Activated T-cell treated with anti-CD3 and anti-CD28 coated beads, Interleukin-2, amount 50 U/mL, for 48 hours (primary cell): Measurements from ENCODE around the gene ZBTB18.
A peak's percentile ranks its signal among the peaks of the same experiment; 100 is the strongest.
"Not testable (repeated sequence)": the region's sequence is repeated elsewhere in the genome, so short reads cannot be mapped to it uniquely, and the experiment has no call there.

Experiments
- DNase-seq, 2 experiments: peaks; one replicate each; pipeline ENCODE4 v3.0.0-alpha.2; 2020

The ZBTB18 gene

GRCh38 chr1:244050835-244051444 is at the start of gene ZBTB18:
TSS of gene ZBTB18 (plus strand) at chr1:244051283. CDS start at chr1:244051432, 149 bp downstream.
- DNase-seq: no peak

GRCh38 chr1:244002721-244003120 is 48.4 kb upstream of the ZBTB18 start:
- no peak for DNase-seq

- no peak for DNase-seq
Observed at GRCh38 chr1:244005455-244005854, 45.6 kb upstream of the ZBTB18 start.

- DNase-seq: no peak
Observed at GRCh38 chr1:244006381-244006901, 44.6 kb upstream of the ZBTB18 start.

- no peak for DNase-seq
Observed at GRCh38 chr1:244006961-244007360, 44.1 kb upstream of the ZBTB18 start.

GRCh38 chr1:244010191-244010590 is 40.9 kb upstream of the ZBTB18 start:
- DNase-seq: peak; percentile 51 to 67

- no peak for DNase-seq
Observed at GRCh38 chr1:244010703-244011123, 40.4 kb upstream of the ZBTB18 start.

- DNase-seq: no peak
Observed at GRCh38 chr1:244011271-244011670, 39.8 kb upstream of the ZBTB18 start.

- no peak for DNase-seq
Observed at GRCh38 chr1:244011786-244012185, 39.3 kb upstream of the ZBTB18 start.

- no peak for DNase-seq
Observed at GRCh38 chr1:244012202-244012601, 38.9 kb upstream of the ZBTB18 start.

GRCh38 chr1:244013100-244013499 is 38.0 kb upstream of the ZBTB18 start:
- DNase-seq: no peak

GRCh38 chr1:244014862-244015261 is 36.2 kb upstream of the ZBTB18 start:
- not testable (repeated sequence) for DNase-seq

GRCh38 chr1:244019982-244020485 is 31.0 kb upstream of the ZBTB18 start:
- DNase-seq: no peak

GRCh38 chr1:244021427-244021826 is 29.7 kb upstream of the ZBTB18 start:
- no peak for DNase-seq

- DNase-seq: no peak
Observed at GRCh38 chr1:244022311-244022710, 28.8 kb upstream of the ZBTB18 start.

GRCh38 chr1:244022864-244023440 is 28.1 kb upstream of the ZBTB18 start:
- DNase-seq: no peak

GRCh38 chr1:244027491-244028145 is 23.5 kb upstream of the ZBTB18 start:
- no peak for DNase-seq

GRCh38 chr1:244028701-244029100 is 22.4 kb upstream of the ZBTB18 start:
- DNase-seq: no peak

GRCh38 chr1:244029124-244029523 is 22.0 kb upstream of the ZBTB18 start:
- DNase-seq: no peak

- DNase-seq: no peak
Observed at GRCh38 chr1:244030481-244031040, 20.5 kb upstream of the ZBTB18 start.

GRCh38 chr1:244035358-244035757 is 15.7 kb upstream of the ZBTB18 start:
- DNase-seq: no peak

- DNase-seq: no peak
Observed at GRCh38 chr1:244037252-244037651, 13.8 kb upstream of the ZBTB18 start.

- DNase-seq: no peak
Observed at GRCh38 chr1:244041466-244042120, 9.5 kb upstream of the ZBTB18 start.
